ACC112 (cell line): ENCODE measurements around the gene BRD8.

ENCODE experiments used
- H2AFZ ChIP-seq: fragments of 200-600 bp; sonication (generic); one replicate; pipeline ENCODE4 v1.6.0; 2017; ENCODE audit warnings: antibody characterized with exemption, low read length; ENCODE audit not compliant: unreplicated experiment
- H3K27ac ChIP-seq: fragments of 200-600 bp; sonication (generic); 2 replicates; pipeline ENCODE4 v1.5.1; 2014; ENCODE audit warnings: low read depth, mild to moderate bottlenecking, antibody characterized with exemption, low read length, moderate library complexity
- H3K27me3 ChIP-seq: fragments of 200-600 bp; sonication (generic); 2 replicates; pipeline ENCODE4 v1.6.1; 2014; ENCODE audit warnings: mild to moderate bottlenecking, antibody characterized with exemption, low read length, moderate library complexity, mixed read lengths; ENCODE audit not compliant: insufficient read depth
- H3K36me3 ChIP-seq: fragments of 200-600 bp; sonication (generic); 2 replicates; pipeline ENCODE4 v1.6.1; 2016; ENCODE audit warnings: mild to moderate bottlenecking, antibody characterized with exemption, low read length, moderate library complexity, mixed read lengths; ENCODE audit not compliant: insufficient read depth
- H3K4me1 ChIP-seq: fragments of 200-600 bp; sonication (generic); one replicate; pipeline ENCODE4 v1.6.1; 2016; ENCODE audit warnings: low read length, mixed read lengths; ENCODE audit not compliant: insufficient read depth, unreplicated experiment, control insufficient read depth
- H3K4me3 ChIP-seq: fragments of 200-600 bp; sonication (generic); 2 replicates; pipeline ENCODE4 v1.5.1; 2014; ENCODE audit warnings: mild to moderate bottlenecking, low read depth, low read length
- H3K79me2 ChIP-seq: fragments of 200-600 bp; sonication (generic); one replicate; pipeline ENCODE4 v1.6.0; 2016; ENCODE audit warnings: low read length; ENCODE audit not compliant: control insufficient read depth, unreplicated experiment, insufficient read depth

Gene BRD8

DNA sequence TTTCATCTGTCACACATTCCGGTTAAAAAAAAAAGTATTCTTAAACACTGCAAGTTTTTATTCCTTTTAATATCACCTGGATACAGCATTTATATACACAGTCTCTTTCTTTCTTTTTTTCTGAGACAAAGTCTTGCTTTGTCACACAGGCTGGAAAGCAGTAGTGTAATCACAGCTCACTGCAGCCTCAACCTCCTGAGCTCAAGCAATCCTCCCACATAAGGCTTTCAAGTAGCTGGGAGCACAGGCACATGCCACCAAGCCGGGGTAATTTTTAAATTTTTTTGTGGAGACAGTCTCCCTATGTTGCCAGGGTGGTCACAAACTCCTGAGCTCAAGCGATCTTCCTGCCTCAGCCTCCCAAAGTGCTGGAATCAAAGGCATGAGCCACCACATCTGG, 14.4 kb upstream of the BRD8 start:
- Histone ChIP-seq H3K4me3 (no peak overlapping the region), H2AFZ (no peak overlapping the region), H3K27me3 (no peaks in the 10 kb centered on the region), H3K36me3 (peaks cover 19% of the 10 kb centered on the region; the same call in 1 of the 2 replicates), H3K79me2 (no peaks in the 10 kb centered on the region), H3K4me1 (no peaks in the 10 kb centered on the region), H3K27ac (no peak overlapping the region)

DNA sequence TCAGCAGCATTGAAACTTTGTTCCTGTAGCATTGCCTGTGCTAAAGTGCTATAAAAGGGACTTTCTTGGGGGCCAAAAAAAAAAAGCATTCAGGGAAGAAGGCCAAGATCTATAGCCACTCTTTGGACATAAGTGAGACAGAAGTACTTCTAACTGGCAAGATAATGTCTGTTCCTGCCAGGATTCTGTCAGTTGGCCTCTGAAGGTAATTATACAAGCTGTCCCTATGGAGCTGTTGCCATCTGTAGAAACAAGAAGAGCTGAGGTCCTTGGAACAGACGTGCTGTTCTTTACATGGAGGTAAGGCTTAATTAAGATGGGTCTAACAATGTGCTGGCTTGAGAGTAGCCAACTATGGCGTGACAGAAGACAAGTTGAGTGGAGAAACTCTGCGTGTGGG, 10.2 kb upstream of the BRD8 start:
- Histone ChIP-seq H3K27me3 (no peaks in the 10 kb centered on the region), H3K4me1 (no peaks in the 10 kb centered on the region), H3K79me2 (no peaks in the 10 kb centered on the region), H3K27ac (no peak overlapping the region), H2AFZ (no peak overlapping the region), H3K4me3 (no peak overlapping the region), H3K36me3 (peaks cover 15% of the 10 kb centered on the region)

DNA sequence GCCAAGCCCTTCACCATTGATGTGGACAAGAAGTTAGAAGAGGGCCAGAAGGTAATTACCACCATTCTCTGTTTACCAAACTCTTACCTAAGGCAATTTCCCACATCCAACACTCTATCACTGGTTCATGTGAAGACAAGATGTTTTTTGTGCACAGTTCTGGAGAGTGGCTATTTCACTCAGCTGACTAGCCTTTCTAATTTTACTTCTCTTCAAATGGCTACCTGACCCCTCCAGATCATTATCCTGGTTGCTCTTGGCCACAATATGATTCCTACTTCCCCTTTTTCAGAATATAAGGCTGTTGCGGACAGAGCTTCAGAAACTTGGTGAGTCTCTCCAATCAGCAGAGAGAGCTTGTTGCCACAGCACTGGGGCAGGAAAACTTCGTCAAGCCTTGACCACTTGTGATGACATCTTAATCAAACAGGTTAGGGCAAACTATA, 7.6 kb upstream of the BRD8 start:
- no peaks in the 10 kb centered on the region for H3K27me3 ChIP-seq
- H3K79me2 ChIP-seq: peaks cover 12% of the 10 kb centered on the region
- H3K36me3 ChIP-seq: peaks cover 14% of the 10 kb centered on the region

DNA sequence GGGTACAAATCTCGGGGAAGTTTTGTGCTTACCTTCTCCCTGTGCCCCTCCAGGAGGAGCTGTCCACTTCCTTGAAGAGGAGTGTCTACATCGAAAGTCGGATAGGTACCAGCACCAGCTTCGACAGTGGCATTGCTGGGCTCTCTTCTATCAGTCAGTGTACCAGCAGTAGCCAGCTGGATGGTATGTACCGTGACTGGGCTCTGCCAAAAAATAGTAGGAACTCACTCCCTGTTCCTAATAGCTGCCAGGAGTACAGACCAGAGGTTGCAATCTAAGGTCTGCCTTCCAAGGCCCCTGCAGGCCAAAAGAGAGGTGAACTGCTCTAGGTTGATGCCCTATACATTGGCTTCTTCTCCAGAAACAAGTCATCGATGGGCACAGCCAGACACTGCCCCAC, 4.4 kb upstream of the BRD8 start:
- H2AFZ ChIP-seq: no peak overlapping the region
- peaks cover 3% of the 10 kb centered on the region for H3K4me1 ChIP-seq
- H3K36me3 ChIP-seq: peaks cover 13% of the 10 kb centered on the region; the same call in 1 of the 2 replicates
- no peak overlapping the region for H3K4me3 ChIP-seq
- H3K79me2 ChIP-seq: peaks cover 37% of the 10 kb centered on the region
- no peak overlapping the region for H3K27ac ChIP-seq
- no peaks in the 10 kb centered on the region for H3K27me3 ChIP-seq

More for the DNA sequence above, 7.6 kb upstream of the BRD8 start:
- no peak overlapping the region for H2AFZ ChIP-seq
- H3K27ac ChIP-seq: no peak overlapping the region
- no peak overlapping the region for H3K4me3 ChIP-seq
- H3K4me1 ChIP-seq: no peaks in the 10 kb centered on the region

DNA sequence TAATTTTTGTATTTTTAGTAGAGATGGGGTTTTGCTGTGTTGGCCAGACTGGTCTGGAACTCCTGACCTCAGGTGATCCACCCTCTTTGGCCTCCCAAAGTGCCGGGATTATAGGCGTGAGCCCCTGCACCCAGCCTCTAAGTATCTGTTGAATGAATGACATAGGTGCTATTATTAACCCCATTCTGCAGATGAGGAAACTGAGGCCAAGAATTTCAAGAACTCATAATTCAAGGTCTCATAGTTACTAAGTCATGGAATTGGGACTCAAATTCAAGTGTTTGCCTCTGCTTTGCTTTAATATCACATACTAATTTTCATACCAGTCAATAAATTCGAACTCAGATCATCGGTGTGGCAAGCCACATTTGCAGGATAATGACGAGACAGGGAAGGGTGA, 2.4 kb upstream of the BRD8 start:
- Histone ChIP-seq H3K27ac (no peak overlapping the region), H3K79me2 (peaks cover 54% of the 10 kb centered on the region)

DNA sequence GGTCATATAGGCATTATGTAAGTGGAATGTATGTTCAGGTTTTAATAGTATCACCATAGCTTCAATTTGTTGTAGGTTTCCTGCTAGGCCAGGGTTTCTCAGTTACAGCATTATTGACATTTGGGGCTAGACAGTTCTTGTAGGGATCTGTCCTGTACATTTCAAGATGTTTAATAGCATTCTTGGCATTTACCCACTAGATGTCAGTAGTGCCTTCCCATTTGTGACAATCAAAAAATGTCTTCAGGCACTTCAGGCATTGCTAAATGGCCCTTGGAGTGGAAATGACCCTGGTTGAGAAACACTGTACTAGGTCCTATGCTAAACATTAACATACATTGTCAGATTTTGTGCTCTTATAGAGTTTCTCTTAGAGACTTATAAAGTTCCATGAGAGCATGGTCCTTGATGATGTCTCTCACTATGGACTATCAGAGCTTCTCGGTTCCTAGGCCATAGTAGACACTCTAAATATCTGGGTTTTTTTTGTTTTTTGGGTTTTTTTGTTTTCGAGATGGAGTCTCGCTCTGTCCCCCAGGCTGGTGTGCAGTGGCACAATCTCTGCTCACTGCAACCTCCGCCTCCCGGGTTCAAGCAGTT, 1.9 kb upstream of the BRD8 start:
- H3K27me3 ChIP-seq: no peaks in the 10 kb centered on the region
- H2AFZ ChIP-seq: no peak overlapping the region
- H3K36me3 ChIP-seq: peaks cover 9% of the 10 kb centered on the region
- H3K4me1 ChIP-seq: peaks cover 10% of the 10 kb centered on the region
- H3K27ac ChIP-seq: no peak overlapping the region
- H3K4me3 ChIP-seq: peak overlapping the region; percentile 93
- H3K79me2 ChIP-seq: peaks cover 56% of the 10 kb centered on the region

More for the DNA sequence above, 2.4 kb upstream of the BRD8 start:
- no peaks in the 10 kb centered on the region for H3K27me3 ChIP-seq
- H3K4me1 ChIP-seq: peaks cover 10% of the 10 kb centered on the region
- H2AFZ ChIP-seq: no peak overlapping the region
- H3K36me3 ChIP-seq: peaks cover 9% of the 10 kb centered on the region; the same call in 1 of the 2 replicates
- H3K4me3 ChIP-seq: no peak overlapping the region

DNA sequence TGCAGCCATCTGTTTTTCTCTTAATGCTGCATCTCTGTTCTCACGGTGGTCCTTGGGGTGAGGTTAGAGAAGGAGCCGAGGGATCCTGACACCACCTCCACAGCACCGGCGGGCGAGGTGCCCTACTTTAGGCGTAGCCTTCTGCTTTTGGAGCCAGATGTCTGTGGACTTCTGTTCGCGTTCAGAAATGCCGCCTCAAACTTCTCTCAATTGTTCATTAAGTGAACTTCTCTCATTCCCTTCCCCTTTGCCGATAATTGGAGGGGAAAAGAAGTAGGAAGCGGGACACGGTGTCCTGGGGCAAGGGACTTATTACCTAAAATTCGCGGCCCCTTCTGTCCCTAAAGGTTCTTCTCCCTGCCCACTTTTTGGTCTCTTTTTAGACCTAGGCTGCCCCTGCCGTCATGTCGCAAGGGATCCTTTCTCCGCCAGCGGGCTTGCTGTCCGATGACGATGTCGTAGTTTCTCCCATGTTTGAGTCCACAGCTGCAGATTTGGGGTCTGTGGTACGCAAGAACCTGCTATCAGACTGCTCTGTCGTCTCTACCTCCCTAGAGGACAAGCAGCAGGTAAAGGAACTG, 937 bp upstream of the BRD8 start:
- peaks cover 64% of the 10 kb centered on the region for H3K79me2 ChIP-seq
- peak overlapping the region; percentile 93 for H3K4me3 ChIP-seq
- H3K4me1 ChIP-seq: peaks cover 10% of the 10 kb centered on the region
- peak overlapping the region; percentile 24; the same call in 1 of the 2 replicates for H3K27ac ChIP-seq
- peaks cover 13% of the 10 kb centered on the region for H3K36me3 ChIP-seq
- H3K27me3 ChIP-seq: no peaks in the 10 kb centered on the region
- peak overlapping the region; percentile 90 for H2AFZ ChIP-seq

DNA sequence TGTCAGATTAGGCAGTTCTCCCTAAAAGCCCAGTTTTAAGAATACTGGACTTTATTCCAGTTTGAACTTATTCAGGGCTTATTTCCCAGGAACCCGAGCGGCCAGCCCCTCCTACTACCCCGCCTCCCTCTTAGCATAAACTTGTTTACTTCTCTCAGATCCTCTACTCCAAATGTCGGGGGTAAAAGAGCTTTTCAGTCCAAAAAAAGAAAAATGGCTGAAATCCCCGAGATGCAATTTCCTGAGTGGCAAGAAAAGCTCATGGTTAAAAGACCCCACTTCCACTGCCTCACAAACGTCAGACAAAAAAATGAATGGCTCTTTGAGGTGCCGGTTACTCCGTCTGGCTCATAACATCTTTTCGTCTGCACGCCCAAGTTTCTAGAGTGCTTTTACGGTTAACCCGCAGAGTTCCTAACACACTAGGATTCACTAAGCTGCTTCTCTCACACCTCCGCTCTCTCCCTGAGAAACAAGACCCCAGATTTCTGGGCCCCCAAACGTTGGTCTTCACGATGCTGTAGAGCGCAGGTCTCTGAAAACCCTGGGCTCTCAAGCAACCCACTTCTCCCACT, 402 bp downstream of the BRD8 start:
- Histone ChIP-seq H3K27me3 (no peaks in the 10 kb centered on the region), H3K4me3 (peak overlapping the region; percentile 93), H3K27ac (peak overlapping the region; percentile 83), H3K79me2 (peaks cover 69% of the 10 kb centered on the region), H3K36me3 (peaks cover 14% of the 10 kb centered on the region), H3K4me1 (peaks cover 10% of the 10 kb centered on the region), H2AFZ (peak overlapping the region; percentile 94)

DNA sequence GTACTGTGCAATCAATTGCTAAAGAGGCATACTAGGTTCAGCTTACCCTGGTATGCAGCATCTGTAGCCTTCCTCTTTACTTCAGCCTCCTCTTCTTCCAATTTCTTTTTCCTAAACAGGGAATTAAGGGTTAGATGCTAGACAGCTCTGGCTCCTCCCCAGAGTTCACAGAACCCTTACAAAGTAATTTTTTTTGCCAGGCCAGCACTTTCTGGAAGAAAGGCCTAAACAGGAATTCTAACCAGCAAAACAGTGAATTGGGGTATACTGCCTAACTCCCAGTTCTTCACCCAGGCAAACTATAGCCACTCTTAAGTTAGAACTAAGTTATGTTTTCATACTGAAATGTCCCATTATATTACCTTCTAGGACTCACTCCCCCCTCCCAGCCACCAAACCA, 8.1 kb downstream of the BRD8 start:
- Histone ChIP-seq H3K27ac (no peak overlapping the region), H3K27me3 (no peaks in the 10 kb centered on the region), H3K4me1 (no peaks in the 10 kb centered on the region), H3K79me2 (peaks cover 16% of the 10 kb centered on the region), H3K4me3 (no peak overlapping the region), H3K36me3 (peaks cover 62% of the 10 kb centered on the region), H2AFZ (no peak overlapping the region)

DNA sequence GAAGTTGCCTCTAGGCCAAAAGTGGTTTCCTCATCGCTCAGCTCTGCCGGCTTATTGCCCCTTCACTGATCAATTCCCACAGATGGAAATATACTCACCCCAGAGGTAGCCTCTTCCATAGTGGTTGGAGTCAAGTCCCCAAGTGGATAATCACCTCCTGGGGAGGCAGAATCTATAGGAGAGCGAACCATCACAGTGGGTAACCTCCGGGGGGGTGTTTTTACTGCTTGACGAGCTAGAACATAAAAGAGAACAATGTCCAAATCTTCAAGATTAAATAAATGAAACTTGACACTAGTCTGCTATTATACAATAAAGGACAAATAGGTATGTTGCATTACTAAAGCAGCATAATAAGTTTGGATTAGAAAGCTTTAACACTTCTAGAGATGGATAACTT, 9.3 kb downstream of the BRD8 start:
- Histone ChIP-seq H3K79me2 (peaks cover 8% of the 10 kb centered on the region), H2AFZ (no peak overlapping the region), H3K36me3 (peaks cover 69% of the 10 kb centered on the region), H3K27me3 (no peaks in the 10 kb centered on the region), H3K4me1 (no peaks in the 10 kb centered on the region), H3K4me3 (no peak overlapping the region), H3K27ac (no peak overlapping the region)

DNA sequence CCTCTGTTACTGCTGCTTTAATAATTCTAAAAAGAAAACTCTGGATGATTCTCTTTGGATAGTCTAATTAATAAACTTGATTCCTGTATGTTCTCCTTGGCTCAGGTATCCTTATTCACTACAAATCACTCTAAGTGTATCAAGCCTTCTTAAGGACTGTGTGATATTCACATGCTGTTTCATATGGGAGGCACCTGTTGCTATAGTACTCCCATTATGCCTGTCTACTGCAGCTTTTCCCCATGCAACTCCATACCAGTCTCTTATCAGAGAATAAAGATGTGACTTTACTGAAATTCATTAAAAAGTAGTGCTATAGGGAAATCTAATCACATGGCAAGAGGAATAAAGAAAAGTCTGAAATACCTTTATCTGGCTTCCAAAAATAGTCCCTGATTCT, 14.7 kb downstream of the BRD8 start:
- no peak overlapping the region for H2AFZ ChIP-seq
- no peak overlapping the region for H3K4me3 ChIP-seq
- no peaks in the 10 kb centered on the region for H3K79me2 ChIP-seq
- no peaks in the 10 kb centered on the region for H3K27me3 ChIP-seq
- H3K36me3 ChIP-seq: peaks cover 74% of the 10 kb centered on the region
- no peaks in the 10 kb centered on the region for H3K4me1 ChIP-seq
- no peak overlapping the region for H3K27ac ChIP-seq
